H1 (cell line): ENCODE data around the gene DBNL. TPM values are rescaled to one million over a fixed set of nuclear protein-coding genes. Genes with fewer than 3 reads are reported as not detected.

Experiments used
- CHD2 ChIP-seq: IDR thresholded peaks from 2 replicates; pipeline ENCODE4 v1.6.1; 2012; ENCODE audit warnings: low read length, improper control_type of control experiment
- FOSL1 ChIP-seq: IDR thresholded peaks from 2 replicates; pipeline ENCODE4 v1.6.1; 2011; ENCODE audit warnings: mild to moderate bottlenecking, low read depth, low read length, moderate library complexity; ENCODE audit not compliant: insufficient read depth
- HDAC2 ChIP-seq, 2 experiments: fragments of 300-600 bp in 1 of 2; sonication (generic) in 1 of 2; IDR thresholded peaks; 2 replicates each; pipeline ENCODE4 v1.6.1; 2011 to 2012; ENCODE audit warnings: low read depth in 2 of 2, low read length in 2 of 2, mild to moderate bottlenecking in 2 of 2, moderate library complexity in 2 of 2, borderline replicate concordance in 1 of 2, inconsistent platforms in 1 of 2
- JUN ChIP-seq: IDR thresholded peaks from 2 replicates; pipeline ENCODE4 v1.6.1; 2011; ENCODE audit warnings: low read depth, mild to moderate bottlenecking, improper control_type of control experiment, low read length
- JUND ChIP-seq: IDR thresholded peaks from 2 replicates; pipeline ENCODE4 v1.6.1; 2011; ENCODE audit warnings: mild to moderate bottlenecking, improper control_type of control experiment, low read length
- KDM1A ChIP-seq: fragments of 200-600, 300-600 bp; sonication (generic); IDR thresholded peaks from 2 replicates; pipeline ENCODE4 v1.7.1; 2016; ENCODE audit warnings: mild to moderate bottlenecking, low read length, borderline replicate concordance
- KDM4A ChIP-seq: IDR thresholded peaks from one replicate; pipeline ENCODE4 v1.7.1; 2012; ENCODE audit warnings: low read depth, mild to moderate bottlenecking, moderate library complexity, low read length, inconsistent platforms; ENCODE audit not compliant: severe bottlenecking
- NANOG ChIP-seq: IDR thresholded peaks from 2 replicates; pipeline ENCODE4 v1.6.1; 2011; ENCODE audit warnings: low read length, low read depth, mild to moderate bottlenecking, inconsistent platforms; ENCODE audit not compliant: insufficient read depth, poor library complexity, severe bottlenecking
- PHF8 ChIP-seq: fragments of 200-600 bp; sonication (generic); conservative IDR thresholded peaks from 2 replicates; pipeline ENCODE4 v1.7.1; 2012; ENCODE audit warnings: low read depth, mild to moderate bottlenecking, inconsistent platforms, low read length, moderate library complexity
- POU5F1 ChIP-seq: IDR thresholded peaks from 2 replicates; pipeline ENCODE4 v1.6.1; 2011; ENCODE audit warnings: low read depth, mild to moderate bottlenecking, low read length, moderate library complexity
- SIX5 ChIP-seq: IDR thresholded peaks from 2 replicates; pipeline ENCODE4 v1.6.1; 2011; ENCODE audit warnings: mild to moderate bottlenecking, low read depth, low read length
- polyA plus RNA-seq, 7 experiments: library from polyadenylated mRNA; depleted of rRNA in 3 of 7; stranded (reverse) in 5 of 7; unstranded in 2 of 7; fragments of >200 nt in 5 of 7; fragments of 200-250 nt in 2 of 7; gene quantifications; 1 replicate in 5 of 7; 2 replicates in 1 of 7; 4 replicates in 1 of 7; pipeline versions ENCODE4 v1.2.1 to v1.2.3, GENCODE V29; 2011 to 2013; ENCODE audit warnings: missing spikeins in 2 of 7, mixed read lengths in 2 of 7
- total RNA-seq: library from RNA; stranded (reverse); fragmentation: NEBNext Ultra II Directional; extraction: Animal tissue kit (Norgen Biotek cat#: 25700); gene quantifications from 2 replicates; pipeline ENCODE4 v1.2.1, GENCODE V29; 2021

DBNL gene
- total and polyA plus RNA-seq, 2 of the 8 experiments (the other 6 are each of a cell fraction or from before 2014, with no cell fraction given) = 30.9 to 56.6 TPM

- TF ChIP-seq JUND = no peak
- TF ChIP-seq CHD2 = 0 out of 2 replicates have a peak, but pooled peaks have one; percentile 9
- TF ChIP-seq JUN = no peak
- TF ChIP-seq SIX5 = no peak
- no peak for TF ChIP-seq POU5F1
- TF ChIP-seq HDAC2 (IDR thresholded peaks at IDR 0.05; ENCODE audit: borderline replicate concordance in 1 of 2, low read depth in 2 of 2, low read length in 2 of 2) = peak in 1 of 2 experiments; percentile 71; a peak in 1 of 4 replicates
- TF ChIP-seq PHF8 = peak; percentile 49; the same call in 1 of the 2 replicates
- TF ChIP-seq KDM1A = no peak
- no peak for TF ChIP-seq FOSL1
- peak; percentile 28 for TF ChIP-seq KDM4A
- TF ChIP-seq NANOG = no peak
Observed at GRCh38 chr7:44082541-44083207, 38.2 kb downstream of the DBNL start (continued).
